HG03457 (cell line): Measurements from ENCODE around the gene SRSF2.
A peak's percentile ranks its signal among the peaks of the same experiment; 100 is the strongest.
"Not testable (repeated sequence)": the region's sequence is repeated elsewhere in the genome, so short reads cannot be mapped to it uniquely, and the experiment has no call there.

Experiments used
- ATAC-seq: cut with Tn5 transposase; IDR thresholded peaks from one replicate; pipeline ENCODE4 v1.9.1; 2021; ENCODE audit warnings: moderate number of reproducible peaks; ENCODE audit not compliant: unreplicated experiment

SRSF2 gene

DNA sequence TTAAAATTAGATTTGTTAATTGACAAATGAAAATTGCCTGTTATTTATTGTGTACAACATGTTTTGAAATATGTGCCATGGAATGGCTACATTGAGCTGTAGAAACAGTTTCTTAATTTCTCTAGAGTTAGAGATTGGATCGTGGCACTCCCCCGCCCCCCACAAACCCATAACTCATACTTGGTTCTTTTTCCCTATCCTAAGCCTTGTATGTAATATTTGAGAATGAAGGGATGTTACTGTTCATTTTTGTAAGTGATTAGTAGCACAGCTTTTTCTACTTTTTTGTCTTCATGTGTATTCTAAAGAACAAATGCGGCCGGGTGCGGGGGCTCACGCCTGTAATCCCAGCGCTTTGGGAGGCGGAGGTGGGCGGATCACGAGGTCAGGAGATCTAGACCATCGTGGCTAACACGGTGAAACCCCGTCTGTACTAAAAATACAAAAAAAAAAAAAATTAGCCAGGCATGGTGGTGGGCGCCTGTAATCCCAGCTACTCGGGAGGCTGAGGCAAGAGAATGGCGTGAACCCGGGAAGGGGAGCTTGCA lies 2.5 kb upstream of the SRSF2 start:
- not testable (repeated sequence) for ATAC-seq

DNA sequence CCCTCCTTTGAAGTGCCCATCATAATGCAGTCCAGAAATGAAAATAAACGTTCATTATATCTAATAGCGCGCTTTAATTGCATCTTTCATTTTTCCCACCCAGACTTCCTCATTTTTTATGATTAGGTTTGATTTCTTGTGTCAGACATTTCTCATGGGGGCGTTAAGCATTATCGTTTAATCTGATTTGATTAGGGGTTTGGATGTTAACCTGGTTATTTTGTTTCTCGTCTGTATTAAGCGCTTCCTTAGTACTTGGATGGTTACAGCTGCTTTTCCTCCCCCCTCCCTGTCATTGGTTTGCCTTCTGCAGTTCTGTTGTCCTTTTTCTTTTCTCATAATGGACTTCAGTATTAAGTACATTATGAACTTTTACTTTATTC lies 1.3 kb upstream of the SRSF2 start:
- ATAC-seq, result no peak

DNA sequence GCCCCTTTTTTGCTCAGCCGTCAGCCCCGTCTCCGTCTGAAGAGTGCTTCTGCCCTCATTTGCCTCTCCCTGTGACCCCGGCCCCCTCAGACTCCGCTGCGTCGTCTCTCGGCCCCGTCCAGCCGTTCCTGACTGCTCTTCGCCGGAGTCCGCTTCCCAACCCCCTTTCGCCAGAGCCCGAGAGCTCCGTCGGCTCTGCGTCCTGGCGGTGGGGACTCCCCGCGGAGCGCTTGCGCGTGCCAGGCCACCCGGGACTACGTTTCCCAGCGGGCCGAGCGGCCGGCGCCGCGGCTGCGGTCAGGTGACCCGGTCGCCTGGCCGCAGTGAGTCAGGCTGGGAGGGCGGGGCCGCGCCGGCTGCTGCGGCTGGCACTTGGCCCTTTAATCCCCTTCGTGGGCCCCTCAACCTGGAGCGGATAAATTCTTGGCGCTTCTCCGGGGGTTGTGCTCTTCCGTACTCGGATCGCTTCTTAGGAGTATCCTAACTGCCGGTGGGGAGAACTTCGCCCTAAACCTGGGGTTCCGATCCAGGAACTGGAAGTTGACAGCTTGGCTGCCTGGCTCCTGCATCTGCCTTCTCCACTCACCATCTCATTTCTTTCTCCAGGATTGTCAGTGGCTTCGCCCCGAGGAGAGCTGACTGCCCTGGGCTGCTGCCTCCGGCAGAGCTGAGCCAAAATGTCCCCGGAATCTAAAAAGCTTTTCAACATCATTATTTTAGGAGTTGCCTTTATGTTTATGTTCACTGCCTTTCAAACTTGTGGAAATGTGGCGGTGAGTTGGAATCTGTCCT lies 741 bp upstream of the SRSF2 start, which contains the start of gene MFSD11:
MFSD11 (plus strand) TSS at position 444 of the 792 bp plus-strand sequence; CDS start at position 678, 234 bp downstream.
- ATAC-seq, result peak; percentile 42

DNA sequence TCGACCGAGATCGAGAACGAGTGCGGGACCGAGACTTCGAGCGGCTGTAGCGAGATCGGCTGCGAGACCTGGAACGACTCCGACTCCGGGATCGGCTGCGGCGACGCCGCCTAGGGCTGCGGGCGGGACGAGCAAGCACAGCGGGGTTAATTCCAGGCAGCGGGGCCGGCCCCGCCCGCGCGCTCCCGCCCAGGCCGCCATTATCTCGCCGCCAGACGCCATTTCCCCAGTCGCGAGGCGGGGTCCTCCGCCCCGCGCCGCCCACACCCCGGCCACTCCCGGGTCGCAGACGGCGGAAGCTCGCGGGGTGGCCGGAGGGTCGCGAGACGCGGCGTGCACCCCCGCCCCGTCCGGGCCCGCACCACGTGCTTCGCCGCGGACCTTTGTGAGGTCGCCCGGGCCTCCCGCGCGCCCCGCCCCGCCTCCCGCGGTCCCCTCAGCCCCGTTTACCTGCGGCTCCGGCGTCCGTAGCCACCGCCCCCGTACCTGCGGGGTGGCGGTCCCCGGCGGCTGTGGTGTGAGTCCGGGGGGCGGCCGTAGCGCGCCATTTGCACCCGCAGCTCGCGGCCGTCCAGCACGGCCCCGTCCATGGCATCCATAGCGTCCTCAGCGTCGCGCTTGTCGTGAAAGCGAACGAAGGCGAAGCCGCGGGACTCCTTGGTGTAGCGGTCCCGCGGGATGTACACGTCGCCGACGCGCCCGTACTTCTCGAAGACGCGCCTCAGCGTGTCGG lies 616 bp downstream of the SRSF2 start:
- ATAC-seq, result peak; percentile 15

DNA sequence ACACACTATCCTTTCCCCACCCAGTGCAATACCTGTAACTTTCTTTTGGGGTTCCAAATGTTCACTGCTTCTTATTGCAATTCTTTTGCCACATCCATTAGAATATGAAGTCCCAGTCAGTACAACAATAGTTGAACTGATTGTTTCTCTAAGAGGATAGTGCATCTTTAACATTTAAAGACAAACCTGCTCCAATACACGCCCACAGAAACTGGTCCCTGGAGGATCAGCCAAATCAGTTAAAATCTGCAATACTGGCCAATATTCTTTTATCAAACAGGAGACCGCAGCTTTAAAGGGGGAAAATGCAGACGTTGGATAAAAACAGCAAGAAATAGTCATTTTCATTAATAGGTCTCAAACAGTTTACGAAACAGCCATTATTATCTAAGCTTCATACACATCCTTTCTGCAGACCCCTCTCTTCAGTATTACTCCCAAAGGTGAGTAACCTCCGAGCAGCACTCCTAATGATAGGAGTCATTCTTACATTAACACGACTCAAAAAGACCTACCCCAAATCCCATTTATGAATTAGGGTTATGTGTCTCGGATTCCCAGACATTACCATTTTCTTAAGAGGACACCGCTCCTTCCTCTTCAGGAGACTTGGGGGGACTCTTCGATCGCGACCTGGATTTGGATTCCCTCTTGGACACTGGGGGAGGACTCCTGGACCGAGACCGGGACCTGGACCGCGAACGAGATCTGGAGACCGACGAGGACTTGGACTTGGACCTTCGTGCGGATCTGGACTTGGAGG lies 1.4 kb downstream of the SRSF2 start:
- ATAC-seq, result no peak

DNA sequence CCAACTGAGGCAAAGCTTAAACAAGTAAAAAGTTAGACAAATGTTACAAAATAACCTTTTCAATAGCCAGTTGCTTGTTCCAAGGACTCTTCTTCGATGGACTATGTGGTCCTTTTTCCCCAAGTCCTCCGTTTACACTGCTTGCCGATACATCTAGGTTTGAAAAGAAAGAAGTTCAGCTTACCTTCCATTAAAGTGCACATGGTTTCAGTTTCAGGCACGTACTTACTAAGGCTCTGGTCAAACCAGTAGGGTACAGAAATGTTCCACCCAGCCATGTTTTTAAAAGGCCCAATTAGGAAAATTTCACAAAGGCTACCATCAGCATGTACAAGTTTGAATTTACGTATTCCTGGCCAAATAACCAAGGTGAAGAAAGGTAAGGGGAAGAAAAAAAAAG lies 2.1 kb downstream of the SRSF2 start:
- ATAC-seq, result no peak

DNA sequence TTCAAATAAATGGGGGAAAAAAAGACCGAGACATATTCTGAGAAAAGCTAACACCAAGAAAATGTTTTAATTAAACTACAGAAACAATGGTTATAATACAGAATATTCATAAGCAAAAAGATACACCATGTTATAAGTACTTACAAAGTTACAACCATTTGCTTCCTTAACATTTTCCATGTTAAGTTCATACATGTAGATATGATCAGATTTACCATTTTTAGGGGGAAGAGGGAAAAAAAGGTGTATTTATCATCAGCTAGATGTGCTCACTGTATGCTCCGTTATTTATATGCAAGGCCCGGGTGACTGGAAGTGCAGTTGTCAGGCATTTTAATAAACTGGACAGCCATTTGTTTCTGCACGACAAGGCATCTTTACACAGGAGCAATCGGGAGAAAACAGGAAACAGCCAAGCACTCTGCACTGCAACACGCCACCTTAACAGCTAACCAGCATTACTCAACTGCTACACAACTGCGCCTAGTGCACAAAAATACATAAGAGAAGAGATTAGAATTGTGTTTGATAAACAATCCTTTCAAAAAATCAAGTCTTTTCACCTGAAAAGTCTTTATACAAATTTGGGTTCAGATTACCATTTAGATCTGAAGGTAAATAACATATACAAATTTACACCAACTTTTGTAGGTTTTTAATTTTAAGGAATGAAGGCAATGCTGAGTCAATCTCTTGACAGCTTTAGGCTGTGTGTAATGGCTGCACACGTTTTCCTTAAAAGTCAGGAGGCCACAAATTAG lies 2.9 kb downstream of the SRSF2 start:
- no peak for ATAC-seq

DNA sequence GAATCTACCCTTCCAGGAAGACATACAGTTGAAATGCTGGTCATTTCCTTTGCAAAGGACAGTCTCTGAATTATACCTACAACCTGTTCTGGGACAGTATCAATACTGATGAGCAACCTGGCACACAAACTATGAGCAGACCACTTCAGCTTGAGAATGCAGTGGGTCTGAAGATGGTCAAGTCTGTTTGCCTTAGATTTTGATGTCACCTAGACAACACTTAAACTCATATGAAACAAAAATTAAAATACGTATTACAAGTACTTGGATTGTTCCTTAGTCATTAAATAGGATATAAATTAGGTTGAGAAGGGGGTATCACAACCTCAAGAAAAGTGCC lies 3.5 kb downstream of the SRSF2 start:
- ATAC-seq, result no peak

DNA sequence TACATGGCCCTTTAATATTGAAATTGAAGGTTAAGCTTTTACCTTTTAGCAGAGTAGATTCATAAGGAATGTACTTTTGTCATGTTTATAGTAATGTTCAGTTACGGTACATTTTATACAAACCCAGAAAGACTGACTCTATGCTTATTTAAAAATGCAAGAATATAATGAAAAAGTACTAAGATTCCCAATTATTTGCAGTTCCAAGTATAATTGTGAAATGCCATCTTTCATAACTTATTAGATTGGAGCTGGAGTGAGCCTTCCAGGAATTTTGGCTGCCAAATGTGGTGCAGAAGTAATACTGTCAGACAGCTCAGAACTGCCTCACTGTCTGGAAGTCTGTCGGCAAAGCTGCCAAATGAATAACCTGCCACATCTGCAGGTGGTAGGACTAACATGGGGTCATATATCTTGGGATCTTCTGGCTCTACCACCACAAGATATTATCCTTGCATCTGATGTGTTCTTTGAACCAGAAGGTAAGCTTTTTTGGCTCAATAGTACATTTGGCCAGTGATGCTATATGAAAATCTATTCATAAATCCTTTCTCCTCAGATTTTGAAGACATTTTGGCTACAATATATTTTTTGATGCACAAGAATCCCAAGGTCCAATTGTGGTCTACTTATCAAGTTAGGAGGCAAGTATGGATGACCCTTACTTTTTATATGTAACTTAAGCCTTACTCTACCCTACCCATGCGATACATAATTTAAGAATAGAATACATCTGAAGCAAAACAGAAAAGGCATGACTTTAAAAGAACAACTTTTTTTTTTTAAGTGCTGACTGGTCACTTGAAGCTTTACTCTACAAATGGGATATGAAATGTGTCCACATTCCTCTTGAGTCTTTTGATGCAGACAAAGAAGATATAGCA lies 4.2 kb downstream of the SRSF2 start:
- no peak for ATAC-seq

DNA sequence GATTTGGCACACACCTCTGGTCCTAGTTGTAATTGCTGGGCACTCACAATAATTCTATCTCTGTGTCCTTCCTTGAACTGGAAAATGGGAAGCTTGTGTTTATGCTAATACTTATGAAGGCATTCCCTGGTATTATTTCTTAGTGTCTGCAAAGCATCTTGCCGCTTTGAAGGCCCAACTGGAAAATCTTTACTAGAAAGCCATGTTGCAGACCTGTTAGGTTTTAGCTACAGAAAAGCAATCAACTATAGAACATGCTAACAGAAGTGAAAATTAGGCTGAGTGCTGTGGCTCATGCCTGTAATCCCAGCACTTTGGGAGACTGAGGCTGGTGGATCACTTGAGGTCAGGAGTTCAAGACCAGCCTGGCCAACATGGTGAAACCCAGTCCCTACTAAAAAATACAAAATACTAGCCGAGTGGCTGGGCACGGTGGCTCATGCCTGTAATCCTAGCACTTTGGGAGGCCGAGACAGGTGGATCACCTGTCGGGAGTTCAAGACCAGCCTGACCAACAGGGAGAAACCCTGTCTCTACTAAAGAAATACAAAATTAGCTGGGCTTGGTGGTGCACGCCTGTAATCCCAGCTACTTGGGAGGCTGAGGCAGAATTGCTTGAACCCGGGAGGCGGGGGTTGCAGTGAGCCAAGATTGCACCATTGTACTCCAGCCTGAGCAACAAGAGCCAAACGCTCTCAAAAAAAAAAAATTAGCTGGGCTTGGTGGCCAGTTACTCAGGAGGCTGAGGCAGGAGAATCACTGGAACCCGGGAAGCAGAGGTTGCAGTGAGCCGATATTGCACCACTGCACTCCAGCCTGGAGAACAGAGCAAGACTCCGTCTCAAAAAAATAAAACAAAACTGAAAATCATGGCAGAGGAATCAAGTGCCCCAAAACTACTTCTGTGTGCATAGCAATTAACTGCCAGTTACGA lies 5.1 kb downstream of the SRSF2 start:
- not testable (repeated sequence) for ATAC-seq

DNA sequence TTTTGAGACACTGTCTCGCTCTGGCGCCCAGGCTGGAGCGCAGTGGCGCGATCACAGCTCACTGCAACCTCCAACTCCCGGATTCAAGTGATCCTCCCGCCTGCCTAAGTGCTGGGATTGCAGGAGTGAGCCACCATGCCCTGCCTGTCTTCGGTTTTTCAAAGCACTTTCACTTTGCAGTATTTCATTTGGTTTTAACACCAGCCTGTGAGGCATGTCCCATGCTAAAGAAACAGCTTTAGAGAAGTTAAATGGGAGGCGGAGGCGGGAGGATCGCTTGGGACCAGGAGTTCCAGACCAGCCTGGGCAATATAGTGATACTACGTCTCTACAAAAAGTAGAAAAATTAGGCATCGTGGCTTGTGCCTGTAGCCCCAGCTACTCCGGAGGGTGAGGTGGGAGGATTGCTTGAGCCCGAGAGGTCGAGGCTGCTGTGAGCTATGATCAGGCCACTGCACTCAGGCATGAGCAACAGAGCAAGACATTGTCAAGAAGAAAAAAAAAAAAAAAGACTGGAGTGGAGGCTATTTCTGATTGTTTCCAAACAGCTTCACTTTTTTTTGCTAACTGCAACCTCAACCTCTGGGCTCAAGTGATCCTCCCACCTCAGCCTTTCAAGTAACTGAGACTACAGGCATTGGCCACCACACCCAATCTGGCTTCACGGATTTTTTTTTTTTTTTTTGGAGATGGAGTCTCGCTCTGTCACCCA lies 9.2 kb downstream of the SRSF2 start:
- ATAC-seq, result no peak

DNA sequence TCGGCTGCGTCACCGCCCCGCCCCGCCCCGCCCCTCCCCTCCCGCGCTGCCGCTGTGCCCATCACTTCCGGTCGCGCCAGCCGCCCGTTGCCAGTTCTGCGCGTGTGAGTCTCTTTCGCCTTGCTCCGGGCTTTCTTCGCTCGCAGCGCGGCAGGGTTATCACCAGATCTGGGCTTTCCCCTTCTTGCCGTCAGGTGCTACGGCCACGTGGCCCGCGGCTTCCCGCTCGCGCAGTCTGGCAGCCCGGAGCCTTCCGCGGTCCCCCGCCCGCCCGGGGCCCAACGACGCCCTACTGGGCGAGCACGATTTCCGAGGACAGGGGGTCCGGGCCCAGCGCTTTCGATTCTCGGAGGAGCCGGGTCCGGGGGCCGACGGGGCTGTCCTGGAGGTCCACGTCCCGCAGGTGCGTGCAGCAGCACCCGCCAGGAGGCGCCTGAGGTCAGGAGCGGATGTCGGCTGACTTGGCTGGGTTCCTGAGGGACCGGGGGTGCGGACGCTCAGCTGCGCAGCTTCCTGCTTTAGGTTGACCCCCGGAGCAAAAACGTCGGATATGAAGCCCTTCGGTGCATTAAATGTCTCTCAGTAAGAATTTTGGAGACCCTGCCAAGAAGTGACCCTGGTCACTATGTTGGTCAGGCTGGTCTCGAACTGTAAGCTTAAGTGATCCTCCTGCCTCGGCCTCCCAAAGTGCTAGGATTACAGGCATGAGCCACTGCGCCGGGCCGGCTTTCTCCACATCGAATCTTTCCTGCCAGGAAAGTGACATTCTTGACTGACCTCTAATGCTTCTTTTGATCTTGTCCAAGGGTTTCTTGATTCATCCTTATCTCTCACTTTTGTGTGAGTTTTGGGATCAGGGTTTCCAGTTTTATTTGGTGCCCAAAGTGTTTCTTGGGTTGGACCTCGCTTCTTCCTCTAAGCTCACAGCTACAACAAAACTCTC lies 10.1 kb downstream of the SRSF2 start, which contains the start of gene METTL23:
METTL23 (plus strand) TSS at position 64 of the 943 bp plus-strand sequence. CDS start 2,872 bp downstream, outside the sequence.
- peak; percentile 39 for ATAC-seq

DNA sequence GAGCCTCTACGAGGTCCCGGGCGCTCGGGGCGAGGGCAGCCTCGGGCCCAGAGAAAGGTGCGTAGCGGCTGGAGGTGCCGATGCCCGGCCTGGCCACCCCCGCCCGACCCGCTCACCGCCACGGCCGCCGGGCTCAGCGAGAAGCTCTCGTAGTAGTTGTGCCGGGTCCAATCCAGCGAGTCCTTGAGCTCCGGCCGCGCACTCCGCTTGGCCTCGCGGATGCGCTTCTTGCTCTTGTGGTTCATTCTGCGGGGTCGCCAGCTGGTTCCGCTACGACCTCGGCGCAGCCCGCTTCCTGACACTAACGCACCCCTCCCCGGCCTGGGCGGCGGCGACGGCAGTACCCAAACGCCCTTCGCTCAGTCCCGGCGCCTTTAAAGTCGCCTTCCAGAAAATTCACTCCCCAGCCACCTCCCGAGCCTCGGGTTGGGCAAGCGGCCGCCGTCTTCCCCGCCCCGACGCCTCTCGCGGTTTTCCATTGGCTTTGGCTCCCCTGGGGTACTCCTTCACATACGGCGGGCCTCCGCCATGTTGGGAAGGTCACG lies 10.8 kb downstream of the SRSF2 start, which contains the start of gene JMJD6:
JMJD6 (minus strand) TSS at position 376 of the 545 bp plus-strand sequence; CDS start at position 245, 131 bp downstream.
- ATAC-seq, result peak; percentile 49

DNA sequence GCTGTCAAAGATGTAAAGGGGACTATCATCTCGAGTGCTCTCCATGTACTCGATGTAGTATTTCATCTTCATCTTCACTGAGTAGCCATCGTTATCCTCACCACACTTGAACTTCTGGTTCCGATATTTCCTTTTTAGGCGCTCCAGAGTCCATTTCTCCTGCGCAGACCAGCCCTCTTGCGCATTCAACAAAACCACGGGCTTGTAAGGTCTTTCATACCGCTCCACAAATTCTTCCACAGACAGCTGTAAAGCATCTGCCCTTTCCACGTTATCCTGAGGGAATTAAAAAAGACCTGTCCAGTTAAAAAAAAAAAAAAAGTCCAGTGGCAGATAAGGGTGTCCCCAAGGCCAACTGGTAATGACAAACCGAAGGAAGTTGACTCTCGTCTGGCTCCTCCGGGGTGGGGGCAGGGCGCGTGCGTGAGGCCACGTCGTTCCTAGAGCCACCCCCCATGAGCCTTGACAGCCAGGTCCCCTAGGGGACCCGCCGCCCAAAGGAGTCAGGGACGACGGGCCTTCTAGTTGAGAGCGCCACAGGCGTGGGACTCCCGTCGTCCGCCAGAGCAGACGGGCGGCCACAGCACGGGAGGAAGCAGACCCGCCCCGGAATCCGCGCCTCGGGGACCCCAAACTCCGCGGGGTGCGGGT lies 11.4 kb downstream of the SRSF2 start:
- ATAC-seq, result peak; percentile 5

DNA sequence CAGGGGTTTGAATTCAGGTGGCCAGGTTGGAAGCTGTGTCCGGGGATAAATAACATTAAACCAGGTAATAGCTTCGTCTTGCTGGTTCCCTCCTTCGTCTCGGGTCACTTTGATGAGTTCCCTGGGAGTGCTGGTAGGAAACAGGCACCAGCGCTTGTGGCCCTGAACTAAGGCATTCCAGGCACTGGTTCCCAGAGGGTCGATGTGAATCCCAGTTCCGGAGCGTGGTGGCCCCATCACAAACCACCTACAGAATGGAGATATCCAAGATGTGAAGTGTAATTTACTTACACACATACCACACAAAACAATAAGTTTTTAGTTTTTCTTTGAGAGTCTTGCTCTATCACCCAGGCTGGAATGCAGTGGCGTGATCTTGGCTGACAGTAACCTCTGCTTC lies 13.3 kb downstream of the SRSF2 start:
- no peak for ATAC-seq

DNA sequence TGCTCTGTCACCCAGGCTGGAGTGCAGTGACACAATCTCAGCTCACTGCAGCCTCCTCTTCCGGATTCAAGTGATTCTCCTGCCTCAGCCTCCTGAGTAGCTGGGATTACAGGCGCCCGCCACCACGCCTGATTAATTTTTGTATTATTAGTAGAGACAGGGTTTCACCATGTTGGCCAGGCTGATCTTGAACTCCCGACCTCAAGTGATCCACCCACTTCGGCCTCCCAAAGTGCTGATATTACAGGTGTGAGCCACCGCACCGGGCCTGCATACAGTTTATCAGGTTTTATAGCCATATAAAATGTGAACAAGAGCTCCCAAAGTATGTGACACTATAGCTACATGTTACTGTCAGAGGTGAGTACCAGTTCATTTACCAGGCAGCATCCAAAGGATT lies 14.2 kb downstream of the SRSF2 start:
- ATAC-seq, result not testable (repeated sequence)
